HUES64 (cell line): ENCODE data around the gene USB1.

ENCODE experiments used
- H3K27ac ChIP-seq: 2 replicates; pipeline ENCODE4 v1.7.0; 2013; ENCODE audit warnings: low read depth, low read length, inconsistent platforms
- H3K27me3 ChIP-seq: 2 replicates; pipeline ENCODE4 v1.6.1; 2013; ENCODE audit warnings: mild to moderate bottlenecking, low read length; ENCODE audit not compliant: insufficient read depth
- H3K36me3 ChIP-seq: 2 replicates; pipeline ENCODE4 v1.6.1; 2013; ENCODE audit warnings: mild to moderate bottlenecking, low read length; ENCODE audit not compliant: insufficient read depth
- H3K4me1 ChIP-seq: 2 replicates; pipeline ENCODE4 v1.6.1; 2013; ENCODE audit warnings: mild to moderate bottlenecking, low read length, moderate library complexity; ENCODE audit not compliant: insufficient read depth
- H3K4me3 ChIP-seq: 2 replicates; pipeline ENCODE4 v1.5.1; 2013; ENCODE audit warnings: mild to moderate bottlenecking, low read length, moderate library complexity
- H3K9ac ChIP-seq: 2 replicates; pipeline ENCODE4 v1.6.1; 2013; ENCODE audit warnings: mild to moderate bottlenecking, low read depth, low read length
- H3K9me3 ChIP-seq: 2 replicates; pipeline ENCODE4 v1.6.1; 2013; ENCODE audit warnings: low read depth, low read length; ENCODE audit not compliant: insufficient read depth
- WGBS: fragments of 150-250, 120-280 bp; methylation state at CpG from one replicate; pipeline ENCODE4 v1.1.7; 2013; ENCODE audit warnings: missing lambda C conversion rate; 5-methylcytosine and 5-hydroxymethylcytosine counted together

USB1 gene

DNA sequence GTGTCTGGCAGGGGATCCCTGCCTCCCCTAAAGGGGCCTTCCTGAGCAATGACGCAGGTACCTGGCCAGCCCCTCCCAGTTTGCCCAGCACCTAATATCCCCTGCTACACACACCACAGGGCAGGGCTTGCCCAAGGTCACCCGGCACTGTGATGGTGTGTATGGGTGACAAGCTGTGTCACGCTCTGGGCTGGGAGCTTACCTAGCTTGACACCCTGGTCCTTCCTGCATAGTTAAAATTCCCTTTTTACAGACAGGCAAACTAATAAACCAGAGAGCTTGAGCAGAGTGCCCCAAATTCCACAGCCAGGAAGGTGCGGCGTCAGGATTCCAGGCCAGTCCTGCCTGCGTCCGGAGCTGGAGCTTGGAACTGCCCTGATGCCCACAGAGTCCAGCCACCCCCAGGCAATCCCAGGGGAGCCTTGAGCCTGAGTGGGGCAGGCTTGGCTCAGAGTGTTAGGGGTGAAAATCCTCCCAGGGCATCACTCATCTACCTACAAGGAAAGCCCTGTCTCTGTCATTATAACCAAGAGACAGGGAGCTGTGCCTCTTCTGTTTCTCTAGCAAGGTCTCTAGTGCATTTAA is 42.5 kb downstream of the USB1 start:
- Histone ChIP-seq H3K9ac (no peak overlapping the region), H3K4me3 (no peak overlapping the region), H3K27me3 (no peaks in the 10 kb centered on the region), H3K27ac (no peak overlapping the region), H3K9me3 (no peaks in the 10 kb centered on the region), H3K36me3 (peaks cover 58% of the 10 kb centered on the region), H3K4me1 (peaks cover 13% of the 10 kb centered on the region; the same call in 1 of the 2 replicates)
- WGBS, result 97% methylated on average over 7 of the region's 7 CpGs

DNA sequence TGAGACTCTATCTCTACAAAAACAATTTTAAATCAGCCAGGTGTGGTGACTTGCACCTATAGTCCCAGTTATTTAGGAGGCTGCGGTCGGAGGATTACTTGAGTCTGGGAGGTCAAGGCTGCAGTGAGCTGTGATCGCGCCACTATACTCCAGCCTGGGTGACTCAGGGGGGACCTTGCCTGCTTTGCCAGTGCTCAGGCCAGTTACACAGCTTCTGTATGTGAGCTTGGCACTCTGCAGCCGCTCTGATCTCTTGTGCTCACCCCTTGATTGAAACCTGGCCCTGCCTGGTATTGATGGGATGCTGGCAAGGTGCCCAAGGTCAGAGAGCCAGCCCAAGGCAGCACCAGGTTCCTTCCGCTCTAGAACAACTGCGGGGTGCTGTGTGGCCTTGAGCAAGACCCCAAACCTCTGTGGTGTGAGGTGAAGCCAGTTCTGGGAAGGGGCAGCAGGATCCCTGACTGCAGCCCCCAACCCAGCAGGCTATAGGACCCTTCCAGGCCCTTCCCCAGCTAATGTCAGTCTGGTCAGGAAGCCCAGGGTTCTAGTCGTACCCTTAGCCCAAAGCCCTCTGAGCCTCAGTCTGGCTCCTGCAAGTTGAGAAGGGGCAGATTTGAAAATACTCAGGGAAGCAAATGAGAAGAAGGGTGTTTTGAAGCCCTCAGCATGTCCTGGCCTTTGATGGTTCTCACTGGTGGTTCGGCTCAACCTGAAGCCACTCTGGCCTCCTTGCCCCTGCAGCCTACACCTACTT is 43.2 kb downstream of the USB1 start:
- WGBS, result 95% methylated on average over 9 of the region's 9 CpGs
- H3K4me1 ChIP-seq, result peaks cover 13% of the 10 kb centered on the region; the same call in 1 of the 2 replicates

DNA sequence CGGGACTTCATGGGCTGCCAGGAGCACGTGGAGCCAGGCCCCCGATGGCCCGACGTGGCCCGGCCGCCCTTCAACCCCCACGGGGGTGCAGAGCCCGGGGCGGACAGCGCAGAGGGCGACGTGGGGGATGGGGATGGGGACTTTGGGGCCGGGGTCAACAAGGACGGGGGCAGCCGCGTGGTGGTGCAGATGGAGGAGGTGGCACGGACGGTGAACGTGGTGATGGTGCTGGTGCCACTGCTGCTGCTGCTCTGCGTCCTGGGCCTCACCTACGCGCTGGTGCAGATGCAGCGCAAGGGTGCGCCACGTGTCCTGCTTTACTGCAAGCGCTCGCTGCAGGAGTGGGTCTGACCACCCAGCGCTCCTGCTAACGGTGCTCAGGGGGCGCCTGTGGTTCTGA is 43.9 kb downstream of the USB1 start:
- H3K36me3 ChIP-seq, result peaks cover 45% of the 10 kb centered on the region
- no peaks in the 10 kb centered on the region for H3K27me3 ChIP-seq
- 95% methylated on average over 31 of the region's 31 CpGs for WGBS
- no peak overlapping the region for H3K4me3 ChIP-seq
- H3K9me3 ChIP-seq, result no peaks in the 10 kb centered on the region
- H3K9ac ChIP-seq, result no peak overlapping the region
- H3K27ac ChIP-seq, result no peak overlapping the region
- peaks cover 13% of the 10 kb centered on the region; the same call in 1 of the 2 replicates for H3K4me1 ChIP-seq

More for the DNA sequence above, 43.2 kb downstream of the USB1 start:
- H3K9me3 ChIP-seq, result no peaks in the 10 kb centered on the region
- no peak overlapping the region for H3K27ac ChIP-seq
- H3K36me3 ChIP-seq, result peaks cover 52% of the 10 kb centered on the region
- no peak overlapping the region for H3K4me3 ChIP-seq
- H3K27me3 ChIP-seq, result no peaks in the 10 kb centered on the region
- no peak overlapping the region for H3K9ac ChIP-seq

DNA sequence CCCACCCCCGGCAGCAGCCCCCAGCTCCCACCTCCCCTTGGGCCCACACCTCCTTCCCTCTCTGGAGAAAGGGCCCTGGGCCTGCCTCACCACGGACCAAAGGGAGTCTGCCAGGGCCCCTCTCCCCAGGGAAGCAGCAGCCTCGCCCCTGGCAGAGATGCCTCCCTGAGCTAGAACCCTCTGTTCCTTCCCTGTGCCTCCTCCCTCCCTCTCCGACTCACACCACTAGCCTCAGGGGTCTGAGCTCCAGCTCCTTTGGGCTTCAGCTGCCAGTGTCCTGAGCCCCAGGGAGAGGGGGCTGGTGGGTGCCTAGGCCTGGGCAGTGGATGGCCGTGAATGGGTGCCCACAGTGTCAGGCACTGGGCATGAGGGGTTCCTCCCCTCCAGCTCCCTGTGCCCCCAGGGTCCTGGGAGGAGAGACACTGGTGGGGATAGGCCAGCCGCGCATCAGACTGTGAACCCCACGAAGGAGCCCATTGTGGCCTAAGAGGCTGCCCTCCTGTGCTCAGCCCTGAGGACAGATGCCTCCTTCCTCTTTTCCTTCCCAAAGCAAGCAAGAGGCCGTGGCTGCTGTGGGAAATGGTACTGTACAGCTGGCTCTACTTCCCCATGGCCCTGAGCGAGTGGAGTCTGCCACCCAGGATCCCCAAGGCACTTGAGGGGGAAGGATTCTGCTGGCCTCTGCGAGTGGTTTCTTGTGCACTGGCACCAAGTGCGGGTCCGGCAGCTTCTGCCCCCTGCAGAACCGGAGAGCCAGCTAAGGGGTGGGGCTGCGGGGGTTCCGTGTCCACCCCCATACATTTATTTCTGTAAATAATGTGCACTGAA is 45.1 kb downstream of the USB1 start:
- 94% methylated on average over 16 of the region's 16 CpGs for WGBS
- Histone ChIP-seq H3K27ac (no peak overlapping the region), H3K9me3 (no peaks in the 10 kb centered on the region), H3K4me1 (peaks cover 13% of the 10 kb centered on the region; the same call in 1 of the 2 replicates), H3K36me3 (peaks cover 33% of the 10 kb centered on the region), H3K27me3 (no peaks in the 10 kb centered on the region), H3K4me3 (no peak overlapping the region), H3K9ac (no peak overlapping the region)

DNA sequence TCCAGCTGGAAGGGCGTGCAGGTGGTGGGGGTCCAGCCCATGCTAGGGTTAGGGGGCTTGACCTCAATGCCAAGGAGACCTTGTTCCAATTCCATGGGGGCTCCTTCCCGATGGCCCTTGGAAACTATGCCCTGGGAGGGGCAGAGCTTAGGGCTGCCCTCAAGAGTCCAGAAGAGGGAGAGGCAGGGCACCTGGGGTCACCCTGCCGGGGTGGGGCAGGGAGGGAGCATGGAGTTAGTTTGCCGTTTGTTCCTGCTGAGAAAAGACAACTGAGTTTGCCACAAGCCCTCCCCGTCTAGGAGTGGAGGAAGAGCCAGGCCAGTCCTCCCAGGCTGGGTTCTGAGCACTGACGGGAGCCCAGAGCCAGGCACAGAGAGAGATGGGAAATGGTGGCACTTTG is 45.7 kb downstream of the USB1 start:
- H3K4me3 ChIP-seq, result no peak overlapping the region
- no peak overlapping the region for H3K9ac ChIP-seq
- peaks cover 13% of the 10 kb centered on the region; the same call in 1 of the 2 replicates for H3K4me1 ChIP-seq
- no peaks in the 10 kb centered on the region for H3K9me3 ChIP-seq
- peaks cover 28% of the 10 kb centered on the region for H3K36me3 ChIP-seq
- H3K27ac ChIP-seq, result no peak overlapping the region
- H3K27me3 ChIP-seq, result no peaks in the 10 kb centered on the region
- 69% methylated on average over 6 of the region's 6 CpGs for WGBS

DNA sequence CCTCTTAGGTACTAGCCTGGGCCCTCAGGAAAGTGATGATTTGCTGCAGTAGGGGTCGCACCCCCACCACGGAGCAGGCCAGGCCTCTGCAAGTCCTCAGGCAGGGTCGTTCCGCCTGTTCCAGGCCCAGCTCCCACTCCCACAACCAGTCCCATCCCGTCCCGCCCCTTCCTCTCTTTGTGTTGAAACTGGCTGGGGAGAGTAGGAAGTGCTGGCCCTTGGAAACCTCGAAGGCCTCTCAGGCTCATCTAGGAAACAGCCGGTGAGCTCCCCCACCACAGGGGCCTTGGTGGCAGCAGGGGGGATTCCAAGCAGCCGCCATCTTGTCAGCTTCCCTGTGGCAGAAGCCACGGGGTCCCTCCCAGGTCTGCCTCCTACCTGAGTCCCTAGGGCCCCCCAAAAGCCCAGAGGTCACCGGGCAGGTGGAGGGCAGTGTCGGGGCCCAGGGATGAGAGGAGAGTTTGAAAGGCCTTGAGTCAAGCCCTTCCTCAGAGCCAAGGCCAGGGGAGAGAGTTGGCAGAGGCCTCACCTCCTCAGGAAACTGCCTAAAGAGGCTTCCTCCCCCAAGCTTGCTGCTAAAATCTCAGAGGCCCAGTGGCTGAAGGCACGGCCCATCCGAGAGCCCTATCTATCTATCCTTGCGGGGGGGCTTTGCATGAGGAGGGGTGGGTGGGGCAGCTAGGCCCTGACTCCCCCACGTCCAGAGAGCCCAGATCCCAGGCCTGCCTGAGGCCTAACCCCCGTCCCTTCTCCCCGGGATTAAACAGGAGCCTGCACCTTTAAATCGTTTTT is 46.5 kb downstream of the USB1 start:
- Histone ChIP-seq H3K9ac (no peak overlapping the region), H3K4me1 (peaks cover 13% of the 10 kb centered on the region; the same call in 1 of the 2 replicates), H3K27me3 (no peaks in the 10 kb centered on the region), H3K4me3 (no peak overlapping the region), H3K9me3 (no peaks in the 10 kb centered on the region), H3K36me3 (peaks cover 20% of the 10 kb centered on the region), H3K27ac (no peak overlapping the region; the same call in 1 of the 2 replicates)
- WGBS, result 65% methylated on average over 15 of the region's 19 CpGs

DNA sequence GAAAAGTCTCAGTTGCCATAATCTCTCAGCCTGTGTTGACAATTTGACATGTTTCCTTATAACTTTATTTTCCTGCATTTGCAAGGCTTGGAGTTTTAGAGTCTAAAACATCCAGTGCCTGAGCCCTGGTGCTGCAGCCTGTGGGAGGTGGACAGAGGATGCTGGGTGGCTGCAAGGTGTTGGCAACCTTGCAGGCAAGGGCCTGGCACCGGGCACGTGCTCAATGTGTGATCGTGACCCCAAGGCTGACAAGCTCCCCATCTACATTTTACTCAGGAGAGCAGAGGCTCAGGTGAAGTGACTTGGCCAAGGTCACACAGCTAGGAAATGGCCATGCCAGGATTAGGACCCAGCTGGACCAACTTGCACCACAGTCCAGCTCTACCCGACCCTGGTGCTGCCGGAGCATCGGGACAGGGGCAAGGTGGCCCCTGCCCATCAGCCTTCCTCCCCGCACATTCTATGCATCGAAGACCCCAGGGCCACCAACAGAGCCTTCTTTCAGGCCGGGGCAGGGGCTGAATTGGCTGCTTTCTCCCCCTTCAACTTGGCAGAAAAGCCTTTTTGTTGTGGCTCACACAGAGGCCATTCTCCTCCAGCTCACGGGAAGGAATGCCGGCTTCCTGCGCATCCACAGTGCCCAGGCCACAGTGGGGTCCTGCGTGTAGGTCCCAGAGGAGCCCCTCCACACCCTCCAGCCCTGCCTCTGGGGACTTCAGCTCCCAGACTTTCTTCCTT is 47.5 kb downstream of the USB1 start:
- Histone ChIP-seq H3K9me3 (no peaks in the 10 kb centered on the region), H3K27me3 (no peaks in the 10 kb centered on the region), H3K9ac (no peak overlapping the region), H3K27ac (no peak overlapping the region), H3K4me3 (no peak overlapping the region), H3K36me3 (peaks cover 11% of the 10 kb centered on the region; the same call in 1 of the 2 replicates), H3K4me1 (peaks cover 13% of the 10 kb centered on the region; the same call in 1 of the 2 replicates)
- 92% methylated on average over 13 of the region's 13 CpGs for WGBS

DNA sequence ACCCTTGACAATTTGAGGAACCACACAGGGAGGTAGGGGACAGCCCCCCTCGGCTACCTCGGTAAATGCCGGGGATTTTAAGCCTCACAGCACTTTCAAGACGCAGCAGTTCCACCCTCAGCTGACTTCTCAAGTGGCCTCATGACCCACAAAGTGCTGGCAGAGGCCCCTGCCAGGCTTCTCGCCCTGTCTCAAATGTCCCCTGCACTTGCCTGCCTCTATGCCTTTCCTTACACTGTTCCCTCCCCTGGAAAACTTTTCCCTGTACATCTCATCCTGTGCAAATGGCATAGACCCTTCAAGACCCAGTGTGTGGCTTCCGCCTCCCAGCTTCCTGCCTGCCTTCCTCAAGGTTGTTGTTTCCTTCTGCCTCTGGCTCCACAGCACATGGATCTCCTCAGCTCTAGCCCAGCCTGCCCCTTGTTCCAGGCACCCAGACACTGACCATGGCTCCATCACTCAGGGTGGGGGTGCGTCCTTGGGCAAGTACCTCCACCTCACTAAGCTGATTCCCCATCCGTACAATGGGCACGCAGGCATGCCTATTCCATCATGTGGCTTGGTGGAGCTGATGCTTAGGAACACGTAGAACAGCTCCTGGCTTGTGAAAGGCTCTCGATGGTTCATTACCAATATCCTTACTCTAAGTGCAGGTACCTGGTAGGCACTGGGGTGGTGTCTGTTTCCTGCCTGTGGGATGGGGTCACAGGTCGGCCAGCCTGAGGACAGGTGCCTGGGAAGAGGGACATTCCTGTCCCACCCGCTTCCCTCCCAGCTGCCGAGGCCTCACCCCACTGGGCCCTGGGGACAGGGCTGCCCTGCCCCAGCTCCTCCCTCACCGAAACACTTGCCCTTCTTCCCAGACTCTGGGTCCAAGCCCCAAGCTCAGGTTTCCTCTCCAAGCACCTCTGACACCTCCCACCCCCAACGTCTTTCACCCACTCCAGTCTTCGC is 48.3 kb downstream of the USB1 start:
- WGBS, result 86% methylated on average over 17 of the region's 17 CpGs
- Histone ChIP-seq H3K4me1 (peaks cover 13% of the 10 kb centered on the region; the same call in 1 of the 2 replicates), H3K36me3 (peaks cover 4% of the 10 kb centered on the region; the same call in 1 of the 2 replicates), H3K9me3 (no peaks in the 10 kb centered on the region), H3K9ac (no peak overlapping the region), H3K27ac (no peak overlapping the region), H3K4me3 (no peak overlapping the region), H3K27me3 (no peaks in the 10 kb centered on the region)

DNA sequence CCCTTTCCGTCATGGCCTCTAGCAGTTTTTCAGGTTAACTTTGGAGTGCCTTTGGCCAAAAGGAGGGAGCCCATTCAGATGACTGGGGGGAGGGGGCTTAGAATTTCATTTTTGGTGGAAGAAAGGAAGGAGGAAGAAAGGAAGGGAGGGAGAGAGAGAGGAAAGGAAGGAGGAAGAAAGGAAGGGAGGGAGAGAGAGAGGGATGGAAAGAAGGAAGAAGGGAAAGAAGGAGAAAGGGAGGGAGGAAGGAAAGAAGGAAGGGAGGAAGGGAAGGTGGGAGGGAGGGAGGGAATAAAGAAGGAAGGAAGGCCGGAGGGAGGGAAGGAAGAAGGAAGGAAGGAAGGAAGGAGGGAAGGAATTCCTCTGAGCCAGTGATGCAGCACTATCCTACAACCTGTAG is 50.1 kb downstream of the USB1 start:
- Histone ChIP-seq H3K9ac (no peak overlapping the region), H3K36me3 (no peaks in the 10 kb centered on the region), H3K4me3 (no peak overlapping the region), H3K27ac (no peak overlapping the region), H3K9me3 (no peaks in the 10 kb centered on the region), H3K27me3 (no peaks in the 10 kb centered on the region), H3K4me1 (peaks cover 13% of the 10 kb centered on the region; the same call in 1 of the 2 replicates)
- WGBS, result 88% methylated on average over 2 of the region's 2 CpGs
